BLaER1 treated with 17β-estradiol and CSF1 and Interleukin-3, amounts not matched to agents 10 nM and 100 nM (cell line): Measurements from ENCODE around the gene ITPR1.

Experiments used
- H3K27ac ChIP-seq, 11 experiments: shearing (Covaris generic); formaldehyde crosslinking; 2 replicates each; pipeline ENCODE4 v1.8.1; 2022
- H3K27me3 ChIP-seq, 11 experiments: shearing (Covaris generic); formaldehyde crosslinking; 2 replicates each; pipeline ENCODE4 v1.8.1; 2022
- H3K36me3 ChIP-seq, 11 experiments: shearing (Covaris generic); formaldehyde crosslinking; 2 replicates each; pipeline ENCODE4 v1.8.1; 2022
- H3K4me1 ChIP-seq, 10 experiments: shearing (Covaris generic); formaldehyde crosslinking; 2 replicates each; pipeline ENCODE4 v1.8.1; 2022
- H3K4me2 ChIP-seq, 11 experiments: shearing (Covaris generic); formaldehyde crosslinking; 2 replicates each; pipeline ENCODE4 v1.8.1; 2022
- H3K4me3 ChIP-seq, 10 experiments: shearing (Covaris generic); formaldehyde crosslinking; 2 replicates each; pipeline ENCODE4 v1.8.1; 2022
- H3K9ac ChIP-seq, 11 experiments: shearing (Covaris generic); formaldehyde crosslinking; 2 replicates each; pipeline ENCODE4 v1.8.1; 2022
- H3K9me3 ChIP-seq, 11 experiments: shearing (Covaris generic); formaldehyde crosslinking; replicated peaks in 1 of 11; 2 replicates each; pipeline ENCODE4 v1.8.1; 2022
- H4K20me1 ChIP-seq, 11 experiments: shearing (Covaris generic); formaldehyde crosslinking; 2 replicates each; pipeline ENCODE4 v1.8.1; 2022
- Cebpa-rat ChIP-seq, 11 experiments: shearing (Covaris generic); IDR thresholded peaks; 2 replicates each; pipeline ENCODE4 v1.8.1; 2022

Gene ITPR1

DNA sequence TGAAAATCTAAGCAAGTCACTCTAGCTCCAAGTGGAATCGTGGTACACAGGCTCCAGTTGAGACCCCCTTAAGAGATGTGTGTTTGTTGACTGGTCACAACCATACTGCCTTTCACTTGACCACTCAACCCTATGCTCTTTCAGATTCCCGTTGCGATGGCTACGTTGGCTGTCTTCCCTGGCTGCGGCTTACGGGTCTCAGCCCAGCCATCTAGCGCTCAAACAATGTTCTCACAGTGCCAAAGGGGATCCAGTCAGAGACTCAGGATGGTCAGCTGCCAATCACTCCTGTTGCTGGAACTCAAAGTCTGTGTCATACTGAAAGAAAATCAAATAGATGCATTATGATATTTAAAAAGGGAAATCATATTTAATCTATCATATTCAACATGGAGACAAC is 237.6 kb downstream of the ITPR1 start:
- H3K9me3 ChIP-seq: no peaks in the 10 kb centered on the region
- no peak overlapping the region for H3K27ac ChIP-seq
- no peaks in the 10 kb centered on the region for H4K20me1 ChIP-seq
- no peaks in the 10 kb centered on the region for H3K27me3 ChIP-seq
- no peak overlapping the region for H3K4me3 ChIP-seq
- no peak overlapping the region for H3K4me2 ChIP-seq
- TF ChIP-seq Cebpa-rat (IDR thresholded peaks at IDR 0.05): no peak
- H3K4me1 ChIP-seq: no peaks in the 10 kb centered on the region
- H3K9ac ChIP-seq: no peak overlapping the region
- H3K36me3 ChIP-seq: peaks cover 0 to 38% (median 10%) of the 10 kb centered on the region in 11 experiments; a peak in 10 of 22 replicates

DNA sequence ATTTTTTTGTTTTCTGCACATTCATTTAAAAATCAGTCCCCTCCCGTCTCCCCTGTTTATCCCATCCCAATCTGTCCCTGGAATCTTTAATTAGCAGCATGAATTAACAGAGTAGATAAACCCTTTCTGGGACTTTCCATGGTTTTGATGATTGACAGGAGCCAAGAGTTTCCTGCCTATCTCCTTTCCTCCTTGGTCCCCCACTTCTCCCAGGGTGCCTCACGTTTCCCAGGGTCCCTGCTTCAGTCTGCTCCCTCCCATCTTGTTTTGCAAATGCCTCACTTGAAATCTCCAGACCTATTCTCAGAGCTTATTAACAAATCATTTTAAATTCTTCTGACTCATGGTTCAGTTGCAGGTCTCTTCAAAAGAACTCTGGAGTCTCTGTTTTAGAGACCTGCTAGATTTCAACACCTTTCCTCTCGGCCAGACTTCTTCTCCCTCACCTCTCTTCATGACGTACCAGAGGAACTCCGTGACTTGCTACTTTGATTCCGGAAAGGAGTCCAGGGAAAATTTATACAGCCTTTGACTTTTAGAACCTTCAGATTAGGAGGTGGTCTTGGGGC is 238.5 kb downstream of the ITPR1 start:
- peaks cover 5 to 7% (median 6%) of the 10 kb centered on the region in 10 experiments for H3K4me1 ChIP-seq
- H4K20me1 ChIP-seq: no peaks in the 10 kb centered on the region
- no peak for TF ChIP-seq Cebpa-rat (IDR thresholded peaks at IDR 0.05)
- H3K4me3 ChIP-seq: no peak overlapping the region
- H3K9ac ChIP-seq: no peak overlapping the region
- no peak overlapping the region for H3K27ac ChIP-seq
- H3K27me3 ChIP-seq: no peaks in the 10 kb centered on the region
- H3K36me3 ChIP-seq: peaks cover 0 to 38% (median 11%) of the 10 kb centered on the region in 11 experiments; a peak in 11 of 22 replicates
- no peak overlapping the region for H3K4me2 ChIP-seq
- no peaks in the 10 kb centered on the region for H3K9me3 ChIP-seq

DNA sequence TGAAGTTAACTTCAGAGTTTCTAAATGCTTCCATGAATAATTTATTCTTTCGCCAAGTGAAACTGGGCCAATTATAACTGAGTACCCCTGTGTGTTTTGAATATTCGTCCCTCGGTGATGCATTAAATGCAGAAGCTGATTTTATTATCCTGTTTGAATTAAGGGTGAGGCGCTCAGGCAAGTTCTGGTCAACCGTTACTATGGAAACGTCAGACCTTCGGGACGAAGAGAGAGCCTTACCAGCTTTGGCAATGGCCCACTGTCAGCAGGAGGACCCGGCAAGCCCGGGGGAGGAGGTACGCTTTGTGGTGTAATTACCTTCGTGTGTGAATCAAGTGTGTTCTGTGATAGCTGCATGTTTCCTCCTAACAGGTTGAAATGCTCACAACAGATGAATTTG is 239.8 kb downstream of the ITPR1 start:
- Histone ChIP-seq H3K4me3 (no peak overlapping the region), H3K4me1 (peaks cover 14 to 20% (median 17%) of the 10 kb centered on the region in 10 experiments), H3K9ac (no peak overlapping the region), H3K27me3 (no peaks in the 10 kb centered on the region), H3K36me3 (peaks cover 4 to 47% (median 14%) of the 10 kb centered on the region in 11 experiments; a peak in 14 of 22 replicates), H4K20me1 (no peaks in the 10 kb centered on the region), H3K9me3 (no peaks in the 10 kb centered on the region; a peak in 1 of 22 replicates), H3K27ac (no peak overlapping the region), H3K4me2 (no peak overlapping the region)
- no peak for TF ChIP-seq Cebpa-rat (IDR thresholded peaks at IDR 0.05)

DNA sequence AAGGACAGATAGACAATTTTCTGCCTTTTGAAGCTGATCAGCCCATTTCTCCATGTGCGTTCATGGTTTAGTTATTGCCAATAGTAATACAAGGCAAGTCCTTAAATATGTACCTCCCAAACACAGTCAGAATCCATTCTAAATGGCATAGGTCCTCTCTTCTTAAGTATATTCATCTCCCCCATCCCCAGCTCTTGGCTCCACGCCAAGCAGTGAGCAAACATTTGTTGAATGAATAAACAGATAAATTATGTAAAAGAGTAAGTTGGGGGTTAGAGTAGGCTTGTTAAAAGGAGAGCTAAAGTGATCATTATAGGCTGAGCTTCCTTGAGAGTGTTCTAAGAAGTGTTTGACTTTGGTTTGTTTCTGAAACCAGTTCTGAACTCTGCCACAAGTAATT is 241.3 kb downstream of the ITPR1 start:
- Histone ChIP-seq H3K27ac (no peak overlapping the region), H3K36me3 (peaks cover 4 to 54% (median 15%) of the 10 kb centered on the region in 11 experiments; a peak in 15 of 22 replicates), H3K9ac (no peak overlapping the region)

DNA sequence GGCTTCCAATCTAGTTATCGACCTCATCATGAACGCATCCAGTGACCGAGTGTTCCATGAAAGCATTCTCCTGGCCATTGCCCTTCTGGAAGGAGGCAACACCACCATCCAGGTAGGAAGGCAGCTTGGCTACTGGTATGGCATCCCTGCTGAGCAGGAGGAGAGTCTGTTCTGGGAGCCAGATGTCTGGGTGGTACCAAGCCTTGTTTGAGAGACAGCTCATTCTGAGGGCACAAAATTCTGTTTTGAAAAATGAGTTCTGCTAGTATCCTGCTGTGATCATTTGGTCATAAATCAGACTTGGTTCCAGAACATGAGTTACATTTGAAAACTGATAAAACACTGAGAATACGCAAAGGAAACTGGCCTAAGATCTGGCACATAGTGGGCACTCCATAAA is 242.1 kb downstream of the ITPR1 start:
- peaks cover 0 to 20% (median 0%) of the 10 kb centered on the region in 11 experiments; a peak in 7 of 22 replicates for H3K9me3 ChIP-seq
- no peak overlapping the region for H3K4me2 ChIP-seq
- H3K9ac ChIP-seq: no peak overlapping the region
- peaks cover 4 to 54% (median 19%) of the 10 kb centered on the region in 11 experiments; a peak in 15 of 22 replicates for H3K36me3 ChIP-seq
- no peak overlapping the region for H3K4me3 ChIP-seq
- H3K4me1 ChIP-seq: peaks cover 28 to 43% (median 40%) of the 10 kb centered on the region in 10 experiments
- H3K27me3 ChIP-seq: no peaks in the 10 kb centered on the region
- no peak for TF ChIP-seq Cebpa-rat (IDR thresholded peaks at IDR 0.05)
- H4K20me1 ChIP-seq: no peaks in the 10 kb centered on the region
- no peak overlapping the region for H3K27ac ChIP-seq

More for the DNA sequence above, 241.3 kb downstream of the ITPR1 start:
- no peak for TF ChIP-seq Cebpa-rat (IDR thresholded peaks at IDR 0.05)
- Histone ChIP-seq H3K9me3 (peaks cover 0 to 14% (median 0%) of the 10 kb centered on the region in 11 experiments; a peak in 7 of 22 replicates), H3K4me3 (no peak overlapping the region), H3K4me2 (no peak overlapping the region), H4K20me1 (no peaks in the 10 kb centered on the region), H3K27me3 (no peaks in the 10 kb centered on the region), H3K4me1 (peaks cover 27 to 35% (median 32%) of the 10 kb centered on the region in 10 experiments)

DNA sequence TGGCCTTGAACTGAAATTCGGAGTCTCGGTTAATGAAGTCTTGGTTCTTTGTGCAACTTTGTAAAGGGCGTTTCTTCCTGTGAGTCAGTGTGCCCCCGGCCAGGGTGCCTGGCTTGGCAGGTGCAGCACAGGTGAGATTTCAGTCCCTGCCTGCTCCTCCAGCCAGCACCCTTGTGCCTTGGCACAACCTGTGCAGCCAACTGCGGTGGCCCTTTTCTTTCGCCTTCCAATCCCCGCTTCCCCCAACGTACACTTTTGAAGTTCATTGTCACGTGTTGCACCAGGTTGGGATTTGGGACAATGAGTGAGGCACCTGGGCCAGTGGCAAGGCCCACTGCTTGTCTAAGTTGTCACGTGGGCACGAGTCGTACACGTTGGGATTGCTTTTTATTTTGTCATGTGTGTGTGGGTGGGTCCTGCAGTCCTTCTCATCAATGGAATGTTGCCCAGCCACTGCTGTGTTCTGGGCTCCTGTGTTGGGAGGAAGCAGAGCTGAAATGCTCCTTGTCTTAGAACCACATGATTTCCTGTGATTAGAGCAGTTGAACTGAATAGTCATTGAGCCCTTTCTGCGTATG is 243.2 kb downstream of the ITPR1 start:
- H3K9ac ChIP-seq: no peak overlapping the region
- H3K4me3 ChIP-seq: no peak overlapping the region
- no peak for TF ChIP-seq Cebpa-rat (IDR thresholded peaks at IDR 0.05)
- peaks cover 0 to 20% (median 0%) of the 10 kb centered on the region in 11 experiments; a peak in 7 of 22 replicates for H3K9me3 ChIP-seq
- peak overlapping the region in 4 of 11 experiments; percentile 1 to 26 (median 11); a peak in 3 of 22 replicates for H3K27ac ChIP-seq
- peaks cover 39 to 54% (median 51%) of the 10 kb centered on the region in 10 experiments for H3K4me1 ChIP-seq
- peak overlapping the region; percentile 33 to 86 (median 55) for H3K4me2 ChIP-seq
- no peaks in the 10 kb centered on the region for H4K20me1 ChIP-seq
- no peaks in the 10 kb centered on the region for H3K27me3 ChIP-seq
- H3K36me3 ChIP-seq: peaks cover 4 to 49% (median 19%) of the 10 kb centered on the region in 11 experiments; a peak in 15 of 22 replicates

DNA sequence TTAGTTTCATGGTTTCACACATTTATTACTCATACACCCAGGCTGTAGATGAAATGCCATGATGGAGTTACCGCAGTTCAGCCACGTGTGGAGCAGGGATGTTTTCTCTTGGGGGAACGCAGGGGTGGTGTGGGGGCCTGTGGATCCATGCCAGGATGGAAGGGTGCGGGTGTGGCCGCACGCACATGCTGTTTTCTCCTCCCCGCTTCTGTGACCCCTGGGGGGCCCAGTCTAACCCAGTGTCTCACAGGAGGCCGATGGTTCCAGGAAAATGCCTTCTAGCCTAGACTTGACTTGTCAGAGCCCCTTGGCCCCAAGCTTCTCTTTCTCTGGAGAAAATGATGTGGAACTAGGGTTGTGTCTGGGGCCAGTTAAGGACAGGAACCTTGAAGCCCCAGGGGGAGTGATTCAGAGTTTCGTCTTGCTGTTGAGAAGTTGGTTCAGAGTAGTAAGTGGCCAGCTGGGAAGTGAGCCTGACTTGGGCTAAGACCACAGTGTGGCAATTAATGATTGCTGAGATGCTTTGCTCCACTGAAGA is 245.7 kb downstream of the ITPR1 start:
- peak overlapping the region; percentile 49 to 86 (median 64) for H3K4me2 ChIP-seq
- no peaks in the 10 kb centered on the region for H4K20me1 ChIP-seq
- peaks cover 4 to 44% (median 12%) of the 10 kb centered on the region in 11 experiments; a peak in 15 of 22 replicates for H3K36me3 ChIP-seq
- peak overlapping the region in 7 of 11 experiments; percentile 7 to 40 (median 26); a peak in 5 of 22 replicates for H3K9ac ChIP-seq
- H3K4me1 ChIP-seq: peaks cover 41 to 78% (median 62%) of the 10 kb centered on the region in 10 experiments
- TF ChIP-seq Cebpa-rat (IDR thresholded peaks at IDR 0.05): 0 out of 22 replicates have a peak, but pooled peaks of 2 of the 11 experiments have one; percentile 17 to 28
- H3K27me3 ChIP-seq: no peaks in the 10 kb centered on the region
- peak overlapping the region; percentile 60 to 92 (median 67); a peak in 21 of 22 replicates for H3K27ac ChIP-seq
- peaks cover 0 to 20% (median 0%) of the 10 kb centered on the region in 11 experiments; a peak in 7 of 22 replicates for H3K9me3 ChIP-seq
- H3K4me3 ChIP-seq: no peak overlapping the region; a peak in 1 of 20 replicates

DNA sequence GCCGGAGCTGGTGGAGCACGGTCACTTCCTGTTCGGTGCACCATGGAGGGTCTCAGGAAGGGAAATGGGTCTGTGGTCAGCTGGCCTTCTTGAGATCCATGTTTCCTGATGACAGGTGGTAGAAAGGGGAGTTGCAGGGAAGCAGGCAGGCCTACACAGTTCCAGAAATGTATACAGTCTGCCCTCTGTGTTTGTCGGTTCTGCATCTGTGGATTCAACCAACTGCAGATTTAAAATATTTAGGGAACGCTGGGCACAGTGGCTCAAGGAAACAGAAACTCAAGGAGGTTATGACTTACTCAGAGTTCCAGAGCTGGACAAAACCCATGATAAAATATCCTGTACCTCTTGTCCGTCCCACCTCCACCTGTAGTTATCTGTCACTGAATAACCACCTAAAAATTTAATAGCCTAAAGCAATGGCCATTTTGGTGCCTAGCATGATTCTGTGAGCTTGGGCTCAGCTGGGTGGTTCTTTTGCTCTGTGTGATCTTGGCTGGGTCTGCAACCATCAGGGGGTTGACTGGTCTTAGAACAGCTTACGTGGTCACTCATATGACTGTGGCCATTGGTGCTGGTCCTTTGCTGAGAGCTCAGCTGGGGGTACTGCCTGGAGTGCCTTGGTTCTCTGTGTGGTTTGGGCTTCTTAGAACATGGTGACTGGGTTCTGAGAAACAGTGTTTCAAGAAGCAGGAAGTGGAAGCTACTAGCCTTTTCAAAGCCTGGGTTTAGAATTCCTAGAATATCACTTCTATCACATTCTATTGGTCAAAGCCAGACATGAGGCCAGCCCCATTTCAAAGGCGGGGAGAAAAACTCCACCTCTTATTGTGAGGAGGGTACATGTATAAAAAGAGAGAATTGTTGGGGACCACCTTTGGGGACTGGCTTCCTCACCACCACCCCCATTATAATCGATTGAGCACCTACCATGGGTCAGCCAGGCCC is 246.4 kb downstream of the ITPR1 start:
- peak overlapping the region; percentile 48 to 92 (median 67); a peak in 19 of 22 replicates for H3K27ac ChIP-seq
- no peak for TF ChIP-seq Cebpa-rat (IDR thresholded peaks at IDR 0.05)
- no peak overlapping the region for H3K4me3 ChIP-seq
- peak overlapping the region; percentile 49 to 86 (median 64) for H3K4me2 ChIP-seq
- H3K27me3 ChIP-seq: no peaks in the 10 kb centered on the region
- peaks cover 41 to 86% (median 62%) of the 10 kb centered on the region in 10 experiments for H3K4me1 ChIP-seq
- H4K20me1 ChIP-seq: no peaks in the 10 kb centered on the region
- peak overlapping the region in 3 of 11 experiments; percentile 7 to 15 (median 8); a peak in 1 of 22 replicates for H3K9ac ChIP-seq
- peaks cover 1 to 37% (median 12%) of the 10 kb centered on the region in 11 experiments; a peak in 15 of 22 replicates for H3K36me3 ChIP-seq
- H3K9me3 ChIP-seq: peaks cover 0 to 20% (median 0%) of the 10 kb centered on the region in 11 experiments; a peak in 7 of 22 replicates
